SK-N-SH (cell line): ENCODE results near the gene SACS. TPM values are rescaled to one million over a fixed set of nuclear protein-coding genes. Genes with fewer than 3 reads are reported as not detected.

Experiments used
- CTCF ChIA-PET: fragments of 300-600, 350-600 bp; formaldehyde crosslinking; extraction: SDS; loops from one replicate; lab custom pipeline; 2021; lab: Yijun Ruan, JAX
- POLR2A ChIA-PET: fragments of 350-600 bp; sonication (Branson Sonifier 250); formaldehyde crosslinking; extraction: SDS; loops from one replicate; lab custom pipeline; 2020; ENCODE audit warnings: antibody characterized with exemption, inconsistent platforms; lab: Yijun Ruan, JAX
- DNase-seq: peaks from one replicate; pipeline ENCODE4 v3.0.0; 2012
- H2AFZ ChIP-seq: fragments of 200-600 bp; sonication (generic); 2 replicates; pipeline ENCODE4 v1.8.1; 2016; ENCODE audit warnings: antibody characterized with exemption, mild to moderate bottlenecking, low read depth
- H3F3A ChIP-seq: fragments of 200-600 bp; sonication (generic); replicated peaks from 2 replicates; pipeline ENCODE3; 2016; ENCODE audit warnings: antibody characterized with exemption, mild to moderate bottlenecking; ENCODE audit not compliant: insufficient read depth
- H3K27ac ChIP-seq, 2 experiments: fragments of 200-500 bp in 1 of 2; fragments of 200-600 bp in 1 of 2; sonication (Bioruptor generic) in 1 of 2; sonication (generic), shearing (Covaris generic) in 1 of 2; 2 replicates each; pipeline versions ENCODE4 v1.5.1 to v1.6.1; 2014 to 2016; ENCODE audit warnings: low read depth in 2 of 2, inconsistent platforms in 1 of 2, low read length in 1 of 2, mild to moderate bottlenecking in 1 of 2, mixed read lengths in 1 of 2
- H3K27me3 ChIP-seq: fragments of 200-600 bp; sonication (generic), shearing (Covaris generic); 2 replicates; pipeline ENCODE4 v1.6.1; 2016; ENCODE audit warnings: mixed run types; ENCODE audit not compliant: insufficient read depth
- H3K36me3 ChIP-seq, 2 experiments: fragments of 200-500 bp in 1 of 2; fragments of 200-600 bp in 1 of 2; sonication (Bioruptor generic) in 1 of 2; sonication (generic) in 1 of 2; replicated peaks in 1 of 2; 2 replicates each; pipeline versions ENCODE3 to v1.5.1; 2014 to 2016; ENCODE audit warnings: low read length in 1 of 2, mild to moderate bottlenecking in 1 of 2; ENCODE audit not compliant: insufficient read depth in 2 of 2, control insufficient read depth in 1 of 2
- H3K4me1 ChIP-seq, 2 experiments: fragments of 200-500 bp in 1 of 2; fragments of 200-600 bp in 1 of 2; sonication (Bioruptor generic) in 1 of 2; sonication (generic), shearing (Covaris generic) in 1 of 2; 2 replicates each; pipeline versions ENCODE4 v1.5.1 to v1.6.1; 2014 to 2016; ENCODE audit warnings: low read depth in 1 of 2, low read length in 1 of 2, mixed run types in 1 of 2; ENCODE audit not compliant: insufficient read depth in 2 of 2, control insufficient read depth in 1 of 2
- H3K4me2 ChIP-seq: fragments of 200-600 bp; sonication (generic), shearing (Covaris generic); 2 replicates; pipeline ENCODE4 v1.6.1; 2017; ENCODE audit warnings: mixed run types
- H3K4me3 ChIP-seq, 2 experiments: fragments of 200-500 bp in 1 of 2; fragments of 200-600 bp in 1 of 2; sonication (Bioruptor generic) in 1 of 2; sonication (generic), shearing (Covaris generic) in 1 of 2; 2 replicates each; pipeline versions ENCODE4 v1.5.1 to v1.8.1; 2014 to 2016; ENCODE audit warnings: low read depth in 2 of 2, inconsistent platforms in 1 of 2, low read length in 1 of 2, mild to moderate bottlenecking in 1 of 2, mixed read lengths in 1 of 2, moderate library complexity in 1 of 2
- H3K79me2 ChIP-seq: fragments of 200-600 bp; sonication (generic); 2 replicates; pipeline ENCODE4 v1.8.1; 2017; ENCODE audit warnings: mild to moderate bottlenecking; ENCODE audit not compliant: insufficient read depth
- H3K9ac ChIP-seq: fragments of 200-600 bp; sonication (generic); 2 replicates; pipeline ENCODE4 v1.6.1; 2017; ENCODE audit warnings: mixed run types
- H3K9me2 ChIP-seq: fragments of 200-600 bp; sonication (generic); 2 replicates; pipeline ENCODE4 v1.6.1; 2017; ENCODE audit warnings: mixed run types
- H3K9me3 ChIP-seq: fragments of 200-600 bp; sonication (generic); 2 replicates; pipeline ENCODE4 v1.6.1; 2017; ENCODE audit warnings: mixed run types, mild to moderate bottlenecking, moderate library complexity
- H4K20me1 ChIP-seq: fragments of 200-600 bp; sonication (generic); 2 replicates; pipeline ENCODE4 v1.6.1; 2017; ENCODE audit warnings: mild to moderate bottlenecking, mixed run types; ENCODE audit not compliant: insufficient read depth
- CHD2 ChIP-seq: fragments of 150-350 bp; IDR thresholded peaks from 2 replicates; pipeline ENCODE4 v1.6.1; 2018; ENCODE audit warnings: low read length; ENCODE audit not compliant: partially characterized antibody
- EP300 ChIP-seq, 2 experiments: IDR thresholded peaks; 2 replicates each; pipeline versions ENCODE4 v1.4.0 to v1.6.1; 2012; ENCODE audit warnings: borderline replicate concordance in 1 of 2, low read depth in 1 of 2, low read length in 1 of 2
- FOSL2 ChIP-seq: IDR thresholded peaks from 2 replicates; pipeline ENCODE4 v1.4.0; 2012; ENCODE audit warnings: low read depth, mild to moderate bottlenecking, moderate library complexity, borderline replicate concordance
- FOXJ3 ChIP-seq: sonication (generic); formaldehyde crosslinking; IDR thresholded peaks from 2 replicates; pipeline ENCODE4 v1.5.1; 2020; ENCODE audit warnings: mild to moderate bottlenecking, missing genetic modification reagents
- GABPA ChIP-seq: IDR thresholded peaks from 2 replicates; pipeline ENCODE4 v1.4.0; 2012; ENCODE audit warnings: low read depth, mild to moderate bottlenecking
- GATA2 ChIP-seq: sonication (generic); formaldehyde crosslinking; IDR thresholded peaks from 2 replicates; pipeline ENCODE4 v1.5.0; 2020; ENCODE audit warnings: mild to moderate bottlenecking, missing genetic modification reagents
- JUND ChIP-seq: IDR thresholded peaks from 2 replicates; pipeline ENCODE4 v1.4.0; 2012
- MEF2A ChIP-seq: IDR thresholded peaks from 2 replicates; pipeline ENCODE4 v1.4.0; 2012; ENCODE audit warnings: low read depth, borderline replicate concordance
- MXI1 ChIP-seq: IDR thresholded peaks from 2 replicates; pipeline ENCODE4 v1.6.1; 2012; ENCODE audit warnings: mild to moderate bottlenecking, low read depth, low read length, improper control_type of control experiment
- PBX3 ChIP-seq: IDR thresholded peaks from 2 replicates; pipeline ENCODE4; 2012
- POLR2AphosphoS5 ChIP-seq: IDR thresholded peaks from 2 replicates; pipeline ENCODE4 v1.6.1; 2012; ENCODE audit warnings: low read depth, low read length
- RCOR1 ChIP-seq: fragments of 150-350 bp; IDR thresholded peaks from 2 replicates; pipeline ENCODE4 v1.6.1; 2017; ENCODE audit warnings: antibody characterized with exemption, low read length
- RXRA ChIP-seq: IDR thresholded peaks from 2 replicates; pipeline ENCODE4 v1.4.0; 2012; ENCODE audit warnings: low read depth, mild to moderate bottlenecking, borderline replicate concordance
- TCF12 ChIP-seq: IDR thresholded peaks from 2 replicates; pipeline ENCODE4 v1.4.0; 2012
- USF1 ChIP-seq: IDR thresholded peaks from 2 replicates; pipeline ENCODE4 v1.4.0; 2012; ENCODE audit warnings: low read depth, borderline replicate concordance
- WGBS: methylation state at CpG from one replicate; pipeline ENCODE4 v1.1.6; 2017; ENCODE audit warnings: low lambda C conversion rate; 5-methylcytosine and 5-hydroxymethylcytosine counted together
- polyA plus RNA-seq, 3 experiments: library from polyadenylated mRNA; depleted of rRNA; stranded (reverse); fragments of >200 nt; gene quantifications; 2 replicates each; pipeline ENCODE4 v1.2.3, GENCODE V29; 2012

Gene SACS
- polyA plus RNA-seq, 1 of the 3 experiments (the other 2 are of a cell fraction) = 5.9 TPM

DNA sequence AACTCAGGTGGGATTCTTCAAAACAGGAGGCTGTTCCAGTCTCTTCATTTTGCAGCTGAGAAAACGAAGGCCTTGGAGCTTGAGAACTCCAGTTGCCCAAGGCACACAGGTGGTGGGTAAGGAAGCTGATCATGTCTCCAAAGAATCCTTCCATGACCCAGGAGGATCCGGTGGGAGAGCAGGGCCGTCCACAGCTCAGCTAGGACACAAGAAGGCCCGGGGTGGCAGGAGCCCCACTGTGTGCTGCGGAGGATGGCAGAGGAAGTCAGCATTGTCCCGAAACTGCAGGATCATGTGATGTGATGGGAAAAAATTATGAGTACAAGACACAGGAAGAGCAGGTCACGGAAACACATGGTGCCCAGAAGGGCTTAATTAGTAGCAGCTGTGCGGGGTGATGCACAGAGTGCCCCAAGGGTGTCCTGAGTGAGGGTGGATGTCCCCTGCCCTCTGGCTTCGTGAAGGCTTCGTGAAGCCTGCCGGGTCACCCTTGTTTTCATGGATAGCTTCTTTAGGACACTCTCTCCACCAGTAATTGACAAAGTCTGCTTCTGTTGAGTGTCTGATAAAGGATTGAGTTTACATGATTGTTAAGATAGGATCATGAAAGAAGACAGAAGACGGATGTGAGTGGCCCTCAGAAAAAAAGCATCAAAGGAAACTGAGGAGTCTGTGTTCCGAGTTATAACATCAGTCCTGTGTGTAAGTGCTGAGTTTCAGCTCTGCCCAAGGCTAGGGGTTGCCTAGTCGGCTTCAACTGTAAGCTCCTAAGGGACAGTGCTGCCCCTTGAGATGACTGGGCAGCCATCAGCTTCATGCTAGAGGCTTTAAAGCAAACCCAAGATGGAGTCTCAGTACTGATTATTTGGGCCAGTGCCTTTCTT, 33.8 kb upstream of the SACS start:
- Histone ChIP-seq H3K4me3 (peak overlapping the region in 1 of 2 experiments; percentile 1; a peak in 1 of 4 replicates), H4K20me1 (no peaks in the 10 kb centered on the region), H3K9me2 (no peaks in the 10 kb centered on the region), H2AFZ (peak overlapping the region; percentile 76), H3K4me2 (peak overlapping the region; percentile 63; the same call in 1 of the 2 replicates), H3K9me3 (no peaks in the 10 kb centered on the region), H3K9ac (no peak overlapping the region), H3K27ac (peak overlapping the region; percentile 53 to 65), H3K4me1 (peaks cover 6 to 20% of the 10 kb centered on the region in 2 experiments; a peak in 2 of 4 replicates), H3K27me3 (no peaks in the 10 kb centered on the region), H3F3A (peaks cover 15% of the 10 kb centered on the region), H3K36me3 (no peaks in the 10 kb centered on the region), H3K79me2 (no peaks in the 10 kb centered on the region)
- TF ChIP-seq USF1 = peak; percentile 65; the same call in 1 of the 2 replicates
- TF ChIP-seq FOXJ3 (CRISPR knock-in tag) = peak; percentile 86
- TF ChIP-seq POLR2AphosphoS5 = no peak
- no peak for TF ChIP-seq MEF2A
- no peak for TF ChIP-seq GABPA
- no peak for TF ChIP-seq JUND
- TF ChIP-seq CHD2 = no peak
- peak; percentile 53; the same call in 1 of the 2 replicates for TF ChIP-seq RCOR1
- peak; percentile 23 to 93; a peak in 2 of 4 replicates for TF ChIP-seq EP300 (IDR thresholded peaks at IDR 0.05; ENCODE audit: borderline replicate concordance in 1 of 2, low read depth in 1 of 2, low read length in 1 of 2)
- TF ChIP-seq TCF12 = peak; percentile 90
- TF ChIP-seq MXI1 = peak; percentile 28; the same call in 1 of the 2 replicates
- TF ChIP-seq RXRA = no peak
- peak; percentile 69 for TF ChIP-seq GATA2 (CRISPR knock-in tag)
- TF ChIP-seq FOSL2 = no peak
- TF ChIP-seq PBX3 = no peak
- CTCF ChIA-PET = interaction anchor here (0.6 to 4.9 kb wide), 51 partner anchors 8 to 440 kb away, joined by 3 to 37 read pairs (median 4); partner anchors contain the start of genes MIPEP and TNFRSF19
- POLR2A ChIA-PET = interaction anchor here (0.7 to 3.0 kb wide), 4 partner anchors 10 to 103 kb away, joined by 3 to 18 read pairs (median 4); partner anchors contain the start of genes SACS and TNFRSF19
- WGBS = 39% methylated on average over 12 of the region's 14 CpGs
- peak; percentile 69 for DNase-seq
